HEK293T (cell line): Measurements from ENCODE around the gene HTRA3.

Source experiments
- ARNT ChIP-seq: fragments of 450-650 bp; IDR thresholded peaks from 2 replicates; pipeline ENCODE4 v1.6.1; 2017; ENCODE audit warnings: mild to moderate bottlenecking
- FOXA1 ChIP-seq: fragments of 450-650 bp; IDR thresholded peaks from 2 replicates; pipeline ENCODE4 v1.6.1; 2016; ENCODE audit warnings: mild to moderate bottlenecking
- HDGF ChIP-seq: fragments of 450-650 bp; IDR thresholded peaks from 2 replicates; pipeline ENCODE4 v1.6.1; 2017; ENCODE audit warnings: antibody characterized with exemption, borderline replicate concordance
- L3MBTL2 ChIP-seq: fragments of 450-650 bp; conservative IDR thresholded peaks from 2 replicates; pipeline ENCODE4 v1.6.1; 2016; ENCODE audit warnings: mild to moderate bottlenecking
- LEF1 ChIP-seq: fragments of 450-650 bp; IDR thresholded peaks from 2 replicates; pipeline ENCODE4 v1.6.1; 2017; ENCODE audit warnings: mild to moderate bottlenecking, borderline replicate concordance
- NFRKB ChIP-seq: fragments of 450-650 bp; IDR thresholded peaks from 2 replicates; pipeline ENCODE4 v1.6.1; 2016; ENCODE audit warnings: mild to moderate bottlenecking, moderate library complexity
- PKNOX1 ChIP-seq: fragments of 450-650 bp; IDR thresholded peaks from 2 replicates; pipeline ENCODE4 v1.6.1; 2016
- SP1 ChIP-seq: fragments of 450-650 bp; IDR thresholded peaks from 2 replicates; pipeline ENCODE4 v1.6.1; 2017

- TF ChIP-seq PKNOX1, result no peak
- no peak for TF ChIP-seq NFRKB
- no peak for TF ChIP-seq FOXA1
- no peak for TF ChIP-seq LEF1
- no peak for TF ChIP-seq SP1
- no peak for TF ChIP-seq L3MBTL2
- TF ChIP-seq HDGF, result no peak
- TF ChIP-seq ARNT, result no peak
These were observed 21.5 kb upstream of the HTRA3 start for GRCh38 chr4:8248091-8248490.
